ENCODE results near the gene BAHCC1.
A peak's percentile ranks its signal among the peaks of the same experiment; 100 is the strongest.

Gene BAHCC1

DNA sequence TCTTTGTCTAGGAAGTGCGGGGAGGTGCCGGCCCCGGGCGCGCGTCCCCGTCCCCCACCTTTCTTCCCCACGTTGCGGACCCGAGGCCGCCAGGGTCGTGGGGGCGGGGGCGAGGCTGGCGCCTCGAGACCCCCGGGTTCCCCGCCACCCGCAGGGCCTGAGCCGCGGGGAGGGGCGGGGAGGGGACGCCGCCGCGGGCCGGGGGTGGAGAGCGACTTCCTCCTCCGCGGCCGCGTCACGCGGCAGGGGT, 119.2 kb downstream of the BAHCC1 start:
- H3K9me2 ChIP-seq (ENCODE audit: low read depth, low read length), result no peaks in the 10 kb centered on the region
- peaks cover 6% of the 10 kb centered on the region; the same call in 1 of the 2 replicates for H3K79me2 ChIP-seq (ENCODE audit: insufficient read depth, low read length)
- no peaks in the 10 kb centered on the region for H4K20me1 ChIP-seq (ENCODE audit: insufficient read depth, low read length)
- peaks cover 24% of the 10 kb centered on the region for H3F3A ChIP-seq (ENCODE audit: insufficient read depth, low read length)
- H3K4me3 ChIP-seq (ENCODE audit: low read depth, low read length, poor library complexity, severe bottlenecking), result peak overlapping the region; percentile 67
- H3K4me2 ChIP-seq (ENCODE audit: low read length), result peak overlapping the region; percentile 96
- TF ChIP-seq, protein P1, sequence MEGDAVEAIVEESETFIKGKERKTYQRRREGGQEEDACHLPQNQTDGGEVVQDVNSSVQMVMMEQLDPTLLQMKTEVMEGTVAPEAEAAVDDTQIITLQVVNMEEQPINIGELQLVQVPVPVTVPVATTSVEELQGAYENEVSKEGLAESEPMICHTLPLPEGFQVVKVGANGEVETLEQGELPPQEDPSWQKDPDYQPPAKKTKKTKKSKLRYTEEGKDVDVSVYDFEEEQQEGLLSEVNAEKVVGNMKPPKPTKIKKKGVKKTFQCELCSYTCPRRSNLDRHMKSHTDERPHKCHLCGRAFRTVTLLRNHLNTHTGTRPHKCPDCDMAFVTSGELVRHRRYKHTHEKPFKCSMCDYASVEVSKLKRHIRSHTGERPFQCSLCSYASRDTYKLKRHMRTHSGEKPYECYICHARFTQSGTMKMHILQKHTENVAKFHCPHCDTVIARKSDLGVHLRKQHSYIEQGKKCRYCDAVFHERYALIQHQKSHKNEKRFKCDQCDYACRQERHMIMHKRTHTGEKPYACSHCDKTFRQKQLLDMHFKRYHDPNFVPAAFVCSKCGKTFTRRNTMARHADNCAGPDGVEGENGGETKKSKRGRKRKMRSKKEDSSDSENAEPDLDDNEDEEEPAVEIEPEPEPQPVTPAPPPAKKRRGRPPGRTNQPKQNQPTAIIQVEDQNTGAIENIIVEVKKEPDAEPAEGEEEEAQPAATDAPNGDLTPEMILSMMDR (IDR thresholded peaks at IDR 0.05; ENCODE audit: low read length), result no peak
- TF ChIP-seq EZH2 (IDR thresholded peaks at IDR 0.05; ENCODE audit: borderline replicate concordance, low read length), result no peak
- H3K27me3 ChIP-seq (ENCODE audit: insufficient read depth, low read length), result no peaks in the 10 kb centered on the region
- H3K4me1 ChIP-seq (ENCODE audit: insufficient read depth, low read length, severe bottlenecking), result peaks cover 76% of the 10 kb centered on the region
- H3K9ac ChIP-seq (ENCODE audit: low read length), result peak overlapping the region; percentile 85
- peaks cover 31% of the 10 kb centered on the region for H3K36me3 ChIP-seq (ENCODE audit: insufficient read depth, low read length)
- H3K27ac ChIP-seq (ENCODE audit: low read depth, low read length, poor library complexity, severe bottlenecking), result peak overlapping the region; percentile 96
- H2AFZ ChIP-seq (ENCODE audit: low read length), result no peak overlapping the region
- H3K9me3 ChIP-seq (ENCODE audit: low read length), result no peaks in the 10 kb centered on the region

DNA sequence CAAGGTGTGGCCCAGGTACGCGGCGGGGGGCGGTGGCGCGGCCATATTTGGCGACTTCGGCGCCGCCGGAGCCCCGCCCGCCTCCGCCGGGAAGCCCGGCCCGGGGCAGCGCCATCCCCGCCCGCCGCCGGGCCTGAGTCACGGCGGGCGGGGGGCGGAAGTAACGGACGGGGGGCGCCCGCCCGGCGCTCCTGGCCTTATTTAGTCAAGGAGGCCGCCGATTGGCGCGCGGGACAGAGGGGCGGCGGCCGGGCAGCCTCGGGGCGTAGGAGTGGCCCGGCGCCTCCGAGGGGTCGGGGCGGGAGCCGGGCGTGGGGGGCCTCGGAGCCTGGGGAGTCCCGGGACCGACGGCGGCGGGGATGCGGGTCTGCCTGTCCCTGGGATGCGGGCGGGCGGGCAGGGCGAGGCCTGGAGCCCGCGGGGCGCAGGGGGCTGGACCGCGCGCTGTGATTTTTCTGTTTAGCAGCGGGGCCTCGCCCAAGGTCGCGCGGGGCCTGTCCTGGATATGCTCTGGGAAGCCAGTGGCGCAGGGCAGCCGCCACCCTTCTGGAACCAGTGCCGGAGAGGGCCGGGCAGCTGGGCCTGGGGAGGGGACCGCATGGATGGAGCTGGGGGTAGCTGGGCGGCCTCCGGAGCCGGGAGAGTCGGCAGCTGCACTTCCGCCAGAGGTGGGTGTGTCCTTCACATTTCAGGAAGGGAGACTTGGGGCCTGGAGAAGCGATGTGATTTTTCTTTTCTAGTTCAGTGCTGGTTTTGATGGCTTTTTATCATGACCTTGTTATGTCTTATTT, 119.7 kb downstream of the BAHCC1 start:
- no peaks in the 10 kb centered on the region for H3K9me2 ChIP-seq (ENCODE audit: low read depth, low read length)
- TF ChIP-seq, protein P1 (IDR thresholded peaks at IDR 0.05; ENCODE audit: low read length), result no peak
- no peak for TF ChIP-seq EZH2 (IDR thresholded peaks at IDR 0.05; ENCODE audit: borderline replicate concordance, low read length)
- peak overlapping the region; percentile 96 for H3K4me2 ChIP-seq (ENCODE audit: low read length)
- H2AFZ ChIP-seq (ENCODE audit: low read length), result no peak overlapping the region
- peaks cover 6% of the 10 kb centered on the region; the same call in 1 of the 2 replicates for H3K79me2 ChIP-seq (ENCODE audit: insufficient read depth, low read length)
- peak overlapping the region; percentile 85 for H3K9ac ChIP-seq (ENCODE audit: low read length)
- H3K9me3 ChIP-seq (ENCODE audit: low read length), result no peaks in the 10 kb centered on the region
- peaks cover 76% of the 10 kb centered on the region for H3K4me1 ChIP-seq (ENCODE audit: insufficient read depth, low read length, severe bottlenecking)
- H4K20me1 ChIP-seq (ENCODE audit: insufficient read depth, low read length), result no peaks in the 10 kb centered on the region
- peak overlapping the region; percentile 96 for H3K27ac ChIP-seq (ENCODE audit: low read depth, low read length, poor library complexity, severe bottlenecking)
- H3K27me3 ChIP-seq (ENCODE audit: insufficient read depth, low read length), result no peaks in the 10 kb centered on the region
- H3K36me3 ChIP-seq (ENCODE audit: insufficient read depth, low read length), result peaks cover 26% of the 10 kb centered on the region
- peaks cover 20% of the 10 kb centered on the region for H3F3A ChIP-seq (ENCODE audit: insufficient read depth, low read length)
- peak overlapping the region; percentile 67 for H3K4me3 ChIP-seq (ENCODE audit: low read depth, low read length, poor library complexity, severe bottlenecking)

DNA sequence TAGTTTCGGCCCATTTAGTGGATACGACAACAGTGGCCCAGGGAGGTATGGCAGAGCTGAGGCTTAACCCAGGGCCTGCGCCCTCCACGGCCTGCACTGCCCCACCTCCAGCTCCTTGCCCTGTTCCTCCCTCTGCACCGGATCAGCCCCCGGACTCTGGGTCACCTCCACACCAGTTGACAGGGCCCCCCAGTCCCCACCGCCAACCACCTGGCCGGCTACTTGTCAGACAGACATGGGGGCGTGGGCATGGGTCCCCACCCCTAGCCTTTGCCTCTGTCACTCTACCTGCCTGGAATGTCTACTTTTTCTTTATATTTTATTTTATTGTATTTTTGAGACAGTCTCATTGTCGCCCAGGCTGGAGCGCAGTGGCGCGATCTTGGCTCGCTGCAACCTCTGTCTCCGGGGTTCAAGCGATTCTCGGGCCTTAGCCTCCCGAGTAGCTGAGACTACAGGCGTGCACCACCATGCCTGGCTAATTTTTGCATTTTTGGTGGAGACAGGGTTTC, 120.3 kb downstream of the BAHCC1 start:
- no peak overlapping the region for H2AFZ ChIP-seq (ENCODE audit: low read length)
- H3K79me2 ChIP-seq (ENCODE audit: insufficient read depth, low read length), result peaks cover 6% of the 10 kb centered on the region; the same call in 1 of the 2 replicates
- peaks cover 16% of the 10 kb centered on the region; the same call in 1 of the 2 replicates for H3F3A ChIP-seq (ENCODE audit: insufficient read depth, low read length)

More for the DNA sequence above, 120.3 kb downstream of the BAHCC1 start:
- Histone ChIP-seq H3K27me3 (ENCODE audit: insufficient read depth, low read length) (no peaks in the 10 kb centered on the region), H3K9ac (ENCODE audit: low read length) (peak overlapping the region; percentile 85), H3K9me2 (ENCODE audit: low read depth, low read length) (no peaks in the 10 kb centered on the region), H3K27ac (ENCODE audit: low read depth, low read length, poor library complexity, severe bottlenecking) (peak overlapping the region; percentile 88), H3K4me2 (ENCODE audit: low read length) (peak overlapping the region; percentile 96), H3K4me3 (ENCODE audit: low read depth, low read length, poor library complexity, severe bottlenecking) (peak overlapping the region; percentile 67), H3K9me3 (ENCODE audit: low read length) (no peaks in the 10 kb centered on the region), H3K36me3 (ENCODE audit: insufficient read depth, low read length) (peaks cover 20% of the 10 kb centered on the region), H3K4me1 (ENCODE audit: insufficient read depth, low read length, severe bottlenecking) (peaks cover 71% of the 10 kb centered on the region), H4K20me1 (ENCODE audit: insufficient read depth, low read length) (no peaks in the 10 kb centered on the region)
- no peak for TF ChIP-seq EZH2 (IDR thresholded peaks at IDR 0.05; ENCODE audit: borderline replicate concordance, low read length)
- TF ChIP-seq, protein P1 (IDR thresholded peaks at IDR 0.05; ENCODE audit: low read length), result no peak

Measured in OCI-LY1 (cell line).